ENCODE data around the gene RNF146. TPM values are rescaled to one million over a fixed set of nuclear protein-coding genes. Genes with fewer than 3 reads are reported as not detected.
"Not testable (repeated sequence)": the region's sequence is repeated elsewhere in the genome, so short reads cannot be mapped to it uniquely, and the experiment has no call there.

RNF146 gene
- total RNA-seq, 2 experiments from 2014 or later, result 14.2 to 14.4 TPM

DNA sequence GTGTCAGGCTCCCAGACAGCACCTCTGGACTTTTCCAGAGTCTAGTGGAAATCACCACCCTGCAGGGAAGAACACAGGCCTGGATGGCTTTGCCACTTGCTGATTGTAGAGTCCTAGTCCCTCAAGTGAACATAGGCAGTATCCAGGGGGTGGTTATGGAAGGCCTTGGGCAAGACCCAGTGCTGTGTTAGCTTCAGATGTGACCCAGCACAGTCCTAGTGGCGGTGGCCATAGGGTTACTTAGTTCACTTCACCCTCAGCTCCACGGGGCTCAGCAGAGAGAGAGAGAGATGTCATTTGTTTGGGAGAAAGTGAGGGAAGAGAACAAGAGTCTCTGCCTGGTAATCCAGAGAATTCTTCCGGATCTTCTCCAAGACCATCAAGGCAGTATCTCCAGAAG, 37.3 kb downstream of the RNF146 start:
- peaks cover 35% of the 10 kb centered on the region for H3K36me3 Mint-ChIP-seq (ENCODE audit: low read depth)
- no peaks in the 10 kb centered on the region for H3K27me3 Mint-ChIP-seq
- ATAC-seq (no peak), DNase-seq (no peak)
- POLR2A ChIA-PET, result no interaction called here
- no peak overlapping the region for H3K27ac Mint-ChIP-seq
- no peak overlapping the region for H3K4me3 Mint-ChIP-seq
- CTCF ChIA-PET, result interaction anchor here (0.8 to 5.8 kb wide), 19 partner anchors 8 to 338 kb away, joined by 3 to 47 read pairs (median 5); partner anchors contain the start of genes KIAA0408 and RNF146
- intact Hi-C loops (cut with DNase I, micrococcal nuclease), result loop anchor here (2.0 to 10.0 kb wide), 3 partner anchors 161 to 341 kb away; partner anchors contain the start of gene MTCL3 (in 2 of the 2)
- H3K9me3 Mint-ChIP-seq (ENCODE audit: low read depth), result peaks cover 5% of the 10 kb centered on the region
- H3K4me1 Mint-ChIP-seq, result peaks cover 42% of the 10 kb centered on the region

DNA sequence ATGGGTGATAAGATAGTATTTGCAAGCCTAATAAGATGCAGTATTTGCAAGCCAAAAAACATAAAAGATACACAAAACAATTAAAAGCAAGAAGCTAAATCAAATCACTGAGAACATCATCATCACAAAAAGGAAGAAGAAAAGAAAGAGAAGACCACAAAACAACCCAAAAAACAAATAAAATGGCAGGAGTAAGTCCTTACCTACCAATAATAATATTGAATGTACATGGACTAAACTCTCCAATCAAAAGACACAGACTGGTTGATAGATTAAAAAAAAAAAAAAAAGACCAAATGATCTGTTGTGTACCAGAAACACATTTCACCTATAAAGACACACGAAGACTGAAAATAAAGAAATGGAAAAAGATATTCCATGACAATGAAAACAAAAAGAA, 39.1 kb downstream of the RNF146 start:
- peaks cover 11% of the 10 kb centered on the region for H3K9me3 Mint-ChIP-seq (ENCODE audit: low read depth)
- ChIA-PET POLR2A (no interaction called here), CTCF (interaction anchor here (0.8 to 5.8 kb wide), 5 partner anchors 10 to 232 kb away, joined by 3 to 47 read pairs (median 5); no protein-coding TSS in a partner anchor)
- DNase-seq, result no peak
- intact Hi-C loops (cut with DNase I, micrococcal nuclease), result loop anchor here in 1 of 2 experiments (1.0 to 10.0 kb wide), 2 partner anchors 157 to 339 kb away; no protein-coding TSS in a partner anchor
- H3K27me3 Mint-ChIP-seq, result no peaks in the 10 kb centered on the region
- H3K4me3 Mint-ChIP-seq, result no peak overlapping the region
- no peak overlapping the region for H3K27ac Mint-ChIP-seq
- no peak for ATAC-seq
- H3K36me3 Mint-ChIP-seq (ENCODE audit: low read depth), result peaks cover 48% of the 10 kb centered on the region
- peaks cover 46% of the 10 kb centered on the region for H3K4me1 Mint-ChIP-seq

DNA sequence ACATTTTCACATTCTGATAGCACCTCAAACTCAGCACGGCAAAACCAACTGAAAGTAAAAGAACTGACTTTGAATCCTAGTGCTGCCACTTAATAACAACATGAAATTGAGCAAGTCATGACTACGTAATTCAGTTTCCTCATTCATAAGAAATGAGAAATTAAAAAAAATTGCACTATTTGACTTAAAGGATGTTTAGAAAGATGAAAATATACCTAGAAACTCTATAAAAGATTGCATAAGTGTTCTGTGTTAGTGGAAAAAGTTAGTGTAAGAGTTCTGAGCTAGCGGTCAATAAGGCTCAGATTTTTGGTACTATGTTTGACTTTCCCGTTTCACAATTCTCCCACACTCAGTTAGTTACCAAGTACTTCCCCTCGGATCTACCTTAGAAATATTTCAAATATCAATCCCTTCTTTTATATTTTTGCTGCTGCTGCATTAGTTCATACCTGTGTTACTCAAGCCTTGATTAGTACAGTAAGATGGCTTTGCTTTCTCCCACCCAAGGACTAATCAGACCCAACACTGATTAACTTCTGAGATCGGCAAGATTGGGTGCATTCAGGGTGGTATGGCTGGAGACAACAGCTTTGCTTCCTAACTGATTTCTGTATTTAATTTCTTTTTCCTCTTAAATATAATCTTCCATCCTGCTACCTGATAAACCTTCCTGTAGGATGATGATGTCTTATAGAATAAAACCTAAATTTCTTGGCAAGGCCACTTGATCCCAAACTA, 50.9 kb downstream of the RNF146 start:
- Mint-ChIP-seq H3K4me1 (peaks cover 13% of the 10 kb centered on the region), H3K27ac (no peak overlapping the region), H3K9me3 (ENCODE audit: low read depth) (no peaks in the 10 kb centered on the region), H3K4me3 (no peak overlapping the region), H3K36me3 (ENCODE audit: low read depth) (peaks cover 31% of the 10 kb centered on the region), H3K27me3 (no peaks in the 10 kb centered on the region)
- DNase-seq, result no peak
- ChIA-PET CTCF (no interaction called here), POLR2A (no interaction called here)
- intact Hi-C loops (cut with DNase I, micrococcal nuclease), result no loop called here
- no peak for ATAC-seq

DNA sequence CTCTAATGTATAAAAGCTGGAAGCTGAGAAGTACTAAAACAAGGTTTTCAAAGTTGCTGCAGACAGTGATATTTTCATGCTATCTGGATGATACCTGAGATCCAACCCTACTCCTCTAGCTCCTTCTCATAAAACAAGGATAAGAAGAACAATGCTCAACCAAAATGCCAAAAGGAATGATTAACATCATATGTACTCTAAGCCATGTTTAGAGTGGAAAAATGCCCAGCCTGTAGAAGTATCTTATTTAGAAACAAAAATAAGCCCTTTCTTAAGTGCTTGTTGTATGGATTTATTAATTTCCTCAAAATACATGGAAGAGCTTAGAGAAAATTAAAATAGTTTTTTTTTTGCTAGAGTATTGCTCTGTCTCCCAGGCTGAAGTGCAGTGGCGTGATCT, 53.0 kb downstream of the RNF146 start:
- ChIA-PET CTCF (interaction anchor here (1.0 to 1.6 kb wide), 3 partner anchors 16 to 41 kb away, joined by 3 to 4 read pairs (median 3); no protein-coding TSS in a partner anchor), POLR2A (no interaction called here)
- Mint-ChIP-seq H3K4me1 (peaks cover 13% of the 10 kb centered on the region), H3K9me3 (ENCODE audit: low read depth) (no peaks in the 10 kb centered on the region), H3K4me3 (no peak overlapping the region), H3K36me3 (ENCODE audit: low read depth) (peaks cover 27% of the 10 kb centered on the region), H3K27me3 (no peaks in the 10 kb centered on the region), H3K27ac (no peak overlapping the region)
- DNase-seq (no peak), ATAC-seq (no peak)
- intact Hi-C loops (cut with DNase I, micrococcal nuclease), result no loop called here

DNA sequence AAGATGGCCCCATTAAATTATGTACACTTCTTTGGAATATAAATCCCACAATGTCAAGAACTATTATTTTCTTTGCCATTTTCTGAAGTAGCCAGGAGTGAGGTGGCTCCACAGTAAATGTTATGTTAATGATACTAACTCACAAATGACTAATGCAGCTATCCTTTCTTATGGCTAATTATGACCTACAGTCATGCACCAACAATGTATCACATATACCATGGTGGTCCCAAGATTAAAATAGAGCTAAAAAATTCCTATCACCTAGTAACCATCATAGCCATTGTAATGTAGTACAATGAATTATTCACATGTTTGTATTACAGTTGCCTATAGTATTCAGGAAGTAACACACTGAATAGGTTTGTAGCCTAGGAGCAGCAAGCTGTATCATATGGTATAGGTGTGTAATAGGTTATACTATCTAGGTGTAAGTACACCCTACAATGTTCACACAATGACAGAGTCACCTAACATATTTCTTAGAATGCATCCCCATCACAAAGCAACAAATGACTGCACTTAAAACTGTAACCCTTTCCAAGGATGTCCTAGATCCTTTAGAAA, 61.5 kb downstream of the RNF146 start:
- ChIA-PET POLR2A (no interaction called here), CTCF (interaction anchor here (1.3 kb wide), 1 partner anchor 12 kb away, joined by 4 read pairs; no protein-coding TSS in a partner anchor)
- no peak for DNase-seq
- intact Hi-C loops (cut with DNase I, micrococcal nuclease), result no loop called here
- Mint-ChIP-seq H3K27ac (no peak overlapping the region), H3K4me3 (no peak overlapping the region), H3K4me1 (peaks cover 3% of the 10 kb centered on the region), H3K27me3 (no peaks in the 10 kb centered on the region), H3K9me3 (ENCODE audit: low read depth) (no peaks in the 10 kb centered on the region), H3K36me3 (ENCODE audit: low read depth) (peaks cover 35% of the 10 kb centered on the region)
- no peak for ATAC-seq

DNA sequence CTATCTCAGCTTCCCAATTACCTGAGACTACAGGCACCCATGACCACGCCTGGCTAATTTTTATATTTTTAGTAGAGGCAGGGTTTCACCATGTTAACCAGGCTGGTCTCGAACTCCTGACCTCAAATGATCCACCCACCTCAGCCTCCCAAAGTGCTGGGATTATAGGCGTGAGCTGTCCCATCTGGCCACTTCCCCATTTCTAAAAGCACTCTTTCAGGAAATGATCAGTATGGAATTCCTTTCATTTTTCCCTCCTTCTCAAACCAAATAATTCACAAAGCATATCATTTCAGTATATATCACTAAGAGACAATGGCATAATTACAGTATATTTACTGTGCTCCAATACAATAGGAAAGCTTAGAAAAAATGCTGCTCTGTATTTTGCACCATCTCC, 64.6 kb downstream of the RNF146 start:
- H3K9me3 Mint-ChIP-seq (ENCODE audit: low read depth); DNase-seq; ATAC-seq; H3K27ac Mint-ChIP-seq; H3K27me3 Mint-ChIP-seq; H3K4me3 Mint-ChIP-seq; intact Hi-C loops (cut with DNase I, micrococcal nuclease); POLR2A ChIA-PET: not testable (repeated sequence)
- Mint-ChIP-seq H3K4me1 (peaks cover 21% of the 10 kb centered on the region), H3K36me3 (ENCODE audit: low read depth) (peaks cover 31% of the 10 kb centered on the region)
- CTCF ChIA-PET, result interaction anchor here (1.0 to 1.4 kb wide), 3 partner anchors 31 to 89 kb away, joined by 3 to 4 read pairs (median 3); no protein-coding TSS in a partner anchor

DNA sequence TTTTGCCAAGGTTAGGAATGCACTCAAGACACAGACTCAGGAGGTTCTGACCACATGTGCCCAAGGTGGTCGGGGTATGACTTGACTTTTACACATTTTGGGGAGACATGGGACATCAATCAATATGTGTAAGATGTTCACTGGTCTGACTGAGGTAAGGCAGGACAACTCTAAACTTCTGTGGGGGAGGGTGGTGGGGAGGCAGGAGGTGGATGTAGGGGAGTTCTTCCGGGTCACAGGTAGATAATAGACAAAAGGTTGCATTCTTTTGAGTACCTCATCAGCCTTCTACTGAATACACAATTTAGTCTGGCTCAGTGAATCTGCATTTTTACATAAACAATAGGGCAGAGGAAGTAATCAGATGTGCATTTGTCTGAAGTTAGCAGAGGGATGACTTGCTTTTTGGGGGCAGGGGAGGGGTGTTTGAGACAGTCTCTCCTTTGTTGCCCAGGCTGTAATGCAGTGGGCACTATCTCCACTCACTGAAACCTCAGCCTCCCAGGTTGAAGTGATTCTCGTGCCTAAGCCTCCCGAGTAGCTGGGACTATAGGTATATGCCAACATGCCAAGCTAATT, 65.8 kb downstream of the RNF146 start:
- POLR2A ChIA-PET, result interaction anchor here (1.4 kb wide), 1 partner anchor 88 kb away, joined by 3 read pairs; no protein-coding TSS in a partner anchor
- CTCF ChIA-PET, result interaction anchor here (1.0 to 1.2 kb wide), 2 partner anchors 12 to 88 kb away, joined by 3 read pairs; no protein-coding TSS in a partner anchor
- H3K27me3 Mint-ChIP-seq, result no peaks in the 10 kb centered on the region
- no peak overlapping the region for H3K4me3 Mint-ChIP-seq
- intact Hi-C loops (cut with DNase I, micrococcal nuclease), result no loop called here
- no peak overlapping the region for H3K27ac Mint-ChIP-seq
- H3K36me3 Mint-ChIP-seq (ENCODE audit: low read depth), result peaks cover 25% of the 10 kb centered on the region
- no peak for ATAC-seq
- DNase-seq, result no peak
- no peaks in the 10 kb centered on the region for H3K9me3 Mint-ChIP-seq (ENCODE audit: low read depth)
- peaks cover 31% of the 10 kb centered on the region for H3K4me1 Mint-ChIP-seq

Other genes starting within 250 kb of the RNF146 start
- not detected for gene RSPO3, start 148.2 kb upstream of the RNF146 start, total RNA-seq
- 10 to 100 TPM; 31.1 to 48.2 TPM for gene ECHDC1, start 76.7 kb downstream of the RNF146 start, total RNA-seq
- gene KIAA0408, start 192.5 kb downstream of the RNF146 start, total RNA-seq, result 1 to 10 TPM; 2.6 to 2.7 TPM

Measured in activated CD4-positive, alpha-beta T cell treated with anti-CD3 and anti-CD28 coated beads for 36 hours (primary cell).